CD4-positive, alpha-beta T cell (primary cell): ENCODE data around the gene KLRD1. TPM values are rescaled to one million over a fixed set of nuclear protein-coding genes. Genes with fewer than 3 reads are reported as not detected.

Experiments
- ATAC-seq: fragments of 200-7000 bp; cut with Tn5 transposase; one replicate; pipeline ENCODE4 v1.10.0; 2022; ENCODE audit warnings: mild to moderate bottlenecking; ENCODE audit not compliant: poor library complexity
- CTCF ChIA-PET: fragments of 350-600 bp; sonication (Branson Sonifier 250); formaldehyde crosslinking; loops from one replicate; lab custom pipeline; 2021; ENCODE audit warnings: antibody characterized with exemption, inconsistent platforms; lab: Charles Lee
- POLR2A ChIA-PET: fragments of 350-600 bp; sonication (Branson Sonifier 250); formaldehyde crosslinking; loops from one replicate; lab custom pipeline; 2021; ENCODE audit warnings: antibody characterized with exemption, inconsistent platforms; lab: Charles Lee
- DNase-seq, 14 experiments: peaks; one replicate each; pipeline ENCODE4 v3.0.0-alpha.2; 2013 to 2020; ENCODE audit warnings: mixed read lengths in 2 of 14
- H3K27ac ChIP-seq, 2 donors: one replicate each; pipeline versions ENCODE4 v1.5.1 to v1.7.0; 2013; ENCODE audit warnings: low read length in 2 of 2, low read depth in 1 of 2, mild to moderate bottlenecking in 1 of 2
- H3K27me3 ChIP-seq, 2 experiments: 1 replicate in 1 of 2; 2 replicates in 1 of 2; pipeline versions ENCODE4 v1.6.1 to v1.7.0; 2013; ENCODE audit warnings: low read length in 2 of 2, control low read depth in 1 of 2, mild to moderate bottlenecking in 1 of 2, moderate library complexity in 1 of 2; ENCODE audit not compliant: insufficient read depth in 2 of 2, control insufficient read depth in 1 of 2
- H3K36me3 ChIP-seq: one replicate; pipeline ENCODE4 v1.6.1; 2013; ENCODE audit warnings: low read length, control low read depth; ENCODE audit not compliant: insufficient read depth
- H3K4me1 ChIP-seq: one replicate; pipeline ENCODE4 v1.6.1; 2013; ENCODE audit warnings: low read length, control low read depth; ENCODE audit not compliant: insufficient read depth
- H3K4me3 ChIP-seq: one replicate; pipeline ENCODE4 v1.5.1; 2013; ENCODE audit warnings: mild to moderate bottlenecking, low read length, moderate library complexity
- H3K9me3 ChIP-seq, 2 experiments: 1 replicate in 1 of 2; 2 replicates in 1 of 2; pipeline versions ENCODE4 v1.6.1 to v1.7.0; 2013; ENCODE audit warnings: low read length in 2 of 2, mild to moderate bottlenecking in 2 of 2, control low read depth in 1 of 2, moderate library complexity in 1 of 2; ENCODE audit not compliant: control insufficient read depth in 1 of 2, insufficient read depth in 1 of 2
- H3K27ac Mint-ChIP-seq: one replicate; pipeline ENCODE4 v1.8.0; 2020; ENCODE audit warnings: mixed read lengths
- H3K27me3 Mint-ChIP-seq: one replicate; pipeline ENCODE4 v1.8.0; 2021; ENCODE audit warnings: mixed read lengths
- H3K36me3 Mint-ChIP-seq: one replicate; pipeline ENCODE4 v1.8.0; 2021; ENCODE audit warnings: low read depth, mixed read lengths
- H3K4me1 Mint-ChIP-seq: one replicate; pipeline ENCODE4 v1.8.0; 2021; ENCODE audit warnings: low read depth, mixed read lengths
- H3K4me3 Mint-ChIP-seq: one replicate; pipeline ENCODE4 v1.8.0; 2020; ENCODE audit warnings: mild to moderate bottlenecking, mixed read lengths
- H3K9me3 Mint-ChIP-seq: one replicate; pipeline ENCODE4 v1.8.0; 2020; ENCODE audit warnings: mixed read lengths
- intact Hi-C, 2 experiments: fragments of 100-400 bp; cut with DNase I in 1 of 2; cut with micrococcal nuclease in 1 of 2; formaldehyde crosslinking; loops; one replicate each; pipeline versions ENCODE4 v1.15.1 to v1.9.0; 2023 to 2025; cut with DNase I, micrococcal nuclease
- total RNA-seq, 174 experiments: library from RNA in 2 of 174; stranded (reverse) in 2 of 174; gene quantifications; one replicate each; pipeline ENCODE4 v1.2.3 and lab custom pipeline; 2021 to 2026
- TF ChIP-seq, protein P1 (sequence below): fragments of 200-600 bp; IDR thresholded peaks from one replicate; pipeline ENCODE4 v1.8.0; 2022; ENCODE audit warnings: antibody characterized with exemption, mild to moderate bottlenecking

The KLRD1 gene
- total RNA-seq, 2 experiments from 2014 or later: 0.87 to 1.0 TPM

DNA sequence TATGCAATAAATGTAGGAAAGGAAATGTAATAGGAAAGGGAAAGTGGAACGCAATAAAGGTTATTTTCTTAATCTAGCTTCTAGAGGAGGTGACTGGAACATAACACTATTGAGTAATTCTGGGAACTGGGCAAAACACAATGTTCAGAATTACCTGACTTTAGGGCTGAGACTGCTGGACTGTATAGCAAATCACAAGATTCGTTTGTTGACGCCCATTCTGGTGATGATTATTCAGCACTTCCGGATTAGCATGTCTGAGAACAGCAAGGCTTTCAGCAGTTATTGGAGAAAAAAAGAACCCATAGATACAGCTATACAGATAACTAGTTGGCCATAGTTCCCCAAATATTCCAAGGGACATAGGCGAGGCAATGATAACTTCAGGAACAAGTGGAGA lies 2.3 kb upstream of the KLRD1 start:
- no peak overlapping the region for H3K4me3 ChIP-seq
- H3K36me3 ChIP-seq: no peaks in the 10 kb centered on the region
- Mint-ChIP-seq H3K27ac (no peak overlapping the region), H3K36me3 (no peaks in the 10 kb centered on the region), H3K27me3 (no peaks in the 10 kb centered on the region), H3K4me3 (no peak overlapping the region), H3K9me3 (no peaks in the 10 kb centered on the region), H3K4me1 (no peaks in the 10 kb centered on the region)
- H3K27me3 ChIP-seq: no peaks in the 10 kb centered on the region
- ATAC-seq (no peak), DNase-seq (peak in 1 of 14 experiments; percentile 49)
- ChIA-PET POLR2A (no interaction called here), CTCF (no interaction called here)
- TF ChIP-seq, protein P1, sequence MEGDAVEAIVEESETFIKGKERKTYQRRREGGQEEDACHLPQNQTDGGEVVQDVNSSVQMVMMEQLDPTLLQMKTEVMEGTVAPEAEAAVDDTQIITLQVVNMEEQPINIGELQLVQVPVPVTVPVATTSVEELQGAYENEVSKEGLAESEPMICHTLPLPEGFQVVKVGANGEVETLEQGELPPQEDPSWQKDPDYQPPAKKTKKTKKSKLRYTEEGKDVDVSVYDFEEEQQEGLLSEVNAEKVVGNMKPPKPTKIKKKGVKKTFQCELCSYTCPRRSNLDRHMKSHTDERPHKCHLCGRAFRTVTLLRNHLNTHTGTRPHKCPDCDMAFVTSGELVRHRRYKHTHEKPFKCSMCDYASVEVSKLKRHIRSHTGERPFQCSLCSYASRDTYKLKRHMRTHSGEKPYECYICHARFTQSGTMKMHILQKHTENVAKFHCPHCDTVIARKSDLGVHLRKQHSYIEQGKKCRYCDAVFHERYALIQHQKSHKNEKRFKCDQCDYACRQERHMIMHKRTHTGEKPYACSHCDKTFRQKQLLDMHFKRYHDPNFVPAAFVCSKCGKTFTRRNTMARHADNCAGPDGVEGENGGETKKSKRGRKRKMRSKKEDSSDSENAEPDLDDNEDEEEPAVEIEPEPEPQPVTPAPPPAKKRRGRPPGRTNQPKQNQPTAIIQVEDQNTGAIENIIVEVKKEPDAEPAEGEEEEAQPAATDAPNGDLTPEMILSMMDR: no peak
- H3K4me1 ChIP-seq: no peaks in the 10 kb centered on the region
- intact Hi-C loops: no loop called here
- H3K9me3 ChIP-seq: no peaks in the 10 kb centered on the region
- H3K27ac ChIP-seq: no peak overlapping the region

GRCh38 chr12:10310926-10311720 lies 3.5 kb downstream of the KLRD1 start:
- H3K27me3 ChIP-seq: no peaks in the 10 kb centered on the region
- ChIA-PET CTCF (no interaction called here), POLR2A (no interaction called here)
- H3K36me3 Mint-ChIP-seq: no peaks in the 10 kb centered on the region
- H3K4me1 ChIP-seq: no peaks in the 10 kb centered on the region
- H3K27ac ChIP-seq: no peak overlapping the region
- no peak overlapping the region for H3K27ac Mint-ChIP-seq
- no peak overlapping the region for H3K4me3 ChIP-seq
- no peaks in the 10 kb centered on the region for H3K4me1 Mint-ChIP-seq
- H3K9me3 Mint-ChIP-seq: no peaks in the 10 kb centered on the region
- H3K4me3 Mint-ChIP-seq: no peak overlapping the region
- H3K36me3 ChIP-seq: no peaks in the 10 kb centered on the region
- ATAC-seq (no peak), DNase-seq (no peak)
- H3K27me3 Mint-ChIP-seq: no peaks in the 10 kb centered on the region
- intact Hi-C loops: no loop called here
- TF ChIP-seq, protein P1: no peak
- no peaks in the 10 kb centered on the region for H3K9me3 ChIP-seq

DNA sequence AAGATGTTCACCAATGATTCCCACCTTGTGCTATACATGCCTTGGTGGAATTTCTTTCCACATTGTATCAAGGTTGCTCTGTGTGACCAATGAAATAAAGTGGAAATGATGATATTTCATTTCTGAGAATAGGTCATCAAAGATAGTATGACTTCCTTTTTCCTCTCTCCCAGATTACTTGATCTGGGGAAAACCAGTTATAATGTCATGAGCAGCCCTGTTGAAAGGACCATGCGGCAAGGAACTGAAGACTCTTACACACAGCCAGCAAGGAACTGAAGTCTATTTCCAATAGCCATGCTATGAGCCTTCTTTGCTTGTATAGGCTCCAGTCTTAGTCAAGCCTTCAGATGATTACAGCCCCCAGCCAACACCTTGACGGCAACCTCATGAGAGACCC lies 11.7 kb downstream of the KLRD1 start:
- POLR2A ChIA-PET: no interaction called here
- CTCF ChIA-PET: no interaction called here
- Histone ChIP-seq H3K27ac (no peak overlapping the region), H3K4me1 (no peaks in the 10 kb centered on the region), H3K36me3 (no peaks in the 10 kb centered on the region), H3K4me3 (no peak overlapping the region), H3K9me3 (no peaks in the 10 kb centered on the region), H3K27me3 (no peaks in the 10 kb centered on the region)
- TF ChIP-seq, protein P1: no peak
- no peaks in the 10 kb centered on the region for H3K36me3 Mint-ChIP-seq
- ATAC-seq (no peak), DNase-seq (no peak)
- no peaks in the 10 kb centered on the region for H3K27me3 Mint-ChIP-seq
- no peak overlapping the region for H3K4me3 Mint-ChIP-seq
- intact Hi-C loops: no loop called here
- peaks cover 7% of the 10 kb centered on the region for H3K4me1 Mint-ChIP-seq
- H3K27ac Mint-ChIP-seq: no peak overlapping the region
- H3K9me3 Mint-ChIP-seq: no peaks in the 10 kb centered on the region
